H9 (cell line): ENCODE measurements around the gene MRPS6. TPM values are rescaled to one million over a fixed set of nuclear protein-coding genes. Genes with fewer than 3 reads are reported as not detected.

ENCODE experiments used
- DNase-seq: peaks from one replicate; pipeline ENCODE4 v3.0.0-alpha.2; 2017
- H2AFZ ChIP-seq: one replicate; pipeline ENCODE4 v1.6.1; 2013; ENCODE audit warnings: mild to moderate bottlenecking, low read length, control low read depth, moderate library complexity
- H2AK5ac ChIP-seq: 2 replicates; pipeline ENCODE4 v1.6.1; 2013; ENCODE audit warnings: low read length, control low read depth, mixed read lengths; ENCODE audit not compliant: insufficient read length
- H2BK120ac ChIP-seq: one replicate; pipeline ENCODE4 v1.6.1; 2013; ENCODE audit warnings: low read depth, mild to moderate bottlenecking, low read length, control low read depth, inconsistent platforms; ENCODE audit not compliant: poor library complexity, severe bottlenecking
- H2BK12ac ChIP-seq: 2 replicates; pipeline ENCODE4 v1.6.1; 2013; ENCODE audit warnings: low read length, control low read depth, mixed read lengths, low read depth; ENCODE audit not compliant: insufficient read length
- H2BK15ac ChIP-seq: 2 replicates; pipeline ENCODE4 v1.6.1; 2013; ENCODE audit warnings: low read depth, low read length, control low read depth
- H2BK20ac ChIP-seq: one replicate; pipeline ENCODE4 v1.6.1; 2013; ENCODE audit warnings: low read depth, mild to moderate bottlenecking, low read length, control low read depth, inconsistent platforms; ENCODE audit not compliant: poor library complexity, severe bottlenecking
- H2BK5ac ChIP-seq: 2 replicates; pipeline ENCODE4 v1.6.1; 2013; ENCODE audit warnings: low read length, control low read depth, mixed read lengths; ENCODE audit not compliant: insufficient read length
- H3K14ac ChIP-seq: 2 replicates; pipeline ENCODE4 v1.6.1; 2013; ENCODE audit warnings: low read length, control low read depth; ENCODE audit not compliant: insufficient read depth
- H3K18ac ChIP-seq: 2 replicates; pipeline ENCODE4 v1.6.1; 2013; ENCODE audit warnings: low read depth, mild to moderate bottlenecking, mixed read lengths, low read length, control low read depth; ENCODE audit not compliant: insufficient read length
- H3K23ac ChIP-seq: 2 replicates; pipeline ENCODE4 v1.6.1; 2013; ENCODE audit warnings: low read length, control low read depth, mixed read lengths, low read depth; ENCODE audit not compliant: insufficient read length
- H3K23me2 ChIP-seq: 2 replicates; pipeline ENCODE4 v1.6.1; 2013; ENCODE audit warnings: low read depth, mild to moderate bottlenecking, mixed read lengths, low read length, control low read depth; ENCODE audit not compliant: insufficient read length, poor library complexity, severe bottlenecking
- H3K27ac ChIP-seq: 2 replicates; pipeline ENCODE4 v1.5.1; 2013; ENCODE audit warnings: low read length, control low read depth, mixed read lengths, low read depth; ENCODE audit not compliant: insufficient read length
- H3K27me3 ChIP-seq: 2 replicates; pipeline ENCODE4 v1.6.1; 2013; ENCODE audit warnings: low read length, control low read depth, inconsistent platforms; ENCODE audit not compliant: insufficient read depth
- H3K4ac ChIP-seq: 2 replicates; pipeline ENCODE4 v1.6.1; 2013; ENCODE audit warnings: low read depth, mild to moderate bottlenecking, control low read depth, inconsistent platforms, low read length, moderate library complexity
- H3K4me1 ChIP-seq: 2 replicates; pipeline ENCODE4 v1.6.1; 2013; ENCODE audit warnings: low read length, control low read depth, inconsistent platforms; ENCODE audit not compliant: insufficient read depth
- H3K4me2 ChIP-seq: 2 replicates; pipeline ENCODE4 v1.6.1; 2013; ENCODE audit warnings: low read length, control low read depth, mixed read lengths; ENCODE audit not compliant: insufficient read length, insufficient read depth
- H3K56ac ChIP-seq: 2 replicates; pipeline ENCODE4 v1.6.1; 2013; ENCODE audit warnings: low read depth, mild to moderate bottlenecking, mixed read lengths, low read length, control low read depth; ENCODE audit not compliant: insufficient read length
- H3K79me1 ChIP-seq: 2 replicates; pipeline ENCODE4 v1.6.1; 2013; ENCODE audit warnings: low read depth, mild to moderate bottlenecking, moderate library complexity, low read length, control low read depth, inconsistent platforms; ENCODE audit not compliant: insufficient read depth, poor library complexity, severe bottlenecking
- H3K79me2 ChIP-seq: 2 replicates; pipeline ENCODE4 v1.6.1; 2013; ENCODE audit warnings: low read length, control low read depth, inconsistent platforms; ENCODE audit not compliant: insufficient read depth
- H3K9ac ChIP-seq: 2 replicates; pipeline ENCODE4 v1.6.1; 2013; ENCODE audit warnings: low read length, control low read depth, mixed read lengths; ENCODE audit not compliant: insufficient read length; ENCODE audit errors: extremely low read depth
- H3K9me3 ChIP-seq: one replicate; pipeline ENCODE4 v1.6.1; 2013; ENCODE audit warnings: low read depth, low read length, inconsistent platforms; ENCODE audit not compliant: control insufficient read depth
- H3T11ph ChIP-seq: one replicate; pipeline ENCODE4 v1.6.1; 2013; ENCODE audit warnings: mild to moderate bottlenecking, low read length, control low read depth, inconsistent platforms
- H4K20me1 ChIP-seq: one replicate; pipeline ENCODE4 v1.6.1; 2013; ENCODE audit not compliant: control insufficient read depth, insufficient read length, insufficient read depth
- H4K5ac ChIP-seq: 2 replicates; pipeline ENCODE4 v1.6.1; 2013; ENCODE audit warnings: low read depth, mild to moderate bottlenecking, mixed read lengths, low read length, control low read depth; ENCODE audit not compliant: insufficient read length
- H4K8ac ChIP-seq: replicated peaks from 2 replicates; pipeline ENCODE4 v1.6.1; 2013; ENCODE audit warnings: low read length, control low read depth, mixed read lengths, low read depth; ENCODE audit not compliant: insufficient read length
- H4K91ac ChIP-seq: 2 replicates; pipeline ENCODE4 v1.6.1; 2013; ENCODE audit warnings: low read depth, mild to moderate bottlenecking, moderate library complexity, mixed read lengths, low read length, control low read depth; ENCODE audit not compliant: insufficient read length
- H3K27ac Mint-ChIP-seq, 3 experiments: 2 replicates in 2 of 3; 3 replicates in 1 of 3; pipeline ENCODE4 v1.8.0; 2020 to 2021; ENCODE audit warnings: mixed read lengths in 3 of 3, mild to moderate bottlenecking in 1 of 3, moderate library complexity in 1 of 3
- H3K27me3 Mint-ChIP-seq: 2 replicates; pipeline ENCODE4 v1.8.0; 2021; ENCODE audit warnings: low read depth, mild to moderate bottlenecking, moderate library complexity, mixed read lengths
- H3K36me3 Mint-ChIP-seq, 3 experiments: 2 replicates in 2 of 3; 3 replicates in 1 of 3; pipeline ENCODE4 v1.8.0; 2020 to 2021; ENCODE audit warnings: low read depth in 3 of 3, mixed read lengths in 3 of 3; ENCODE audit not compliant: insufficient read depth in 1 of 3
- H3K4me1 Mint-ChIP-seq, 2 experiments: 2 replicates each; pipeline ENCODE4 v1.8.0; 2020; ENCODE audit warnings: mixed read lengths in 2 of 2
- H3K4me3 Mint-ChIP-seq, 2 experiments: 2 replicates in 1 of 2; 3 replicates in 1 of 2; pipeline ENCODE4 v1.8.0; 2020 to 2021; ENCODE audit warnings: mild to moderate bottlenecking in 2 of 2, mixed read lengths in 2 of 2, moderate library complexity in 1 of 2
- H3K9me3 Mint-ChIP-seq, 2 experiments: 2 replicates in 1 of 2; 3 replicates in 1 of 2; pipeline ENCODE4 v1.8.0; 2020; ENCODE audit warnings: mild to moderate bottlenecking in 2 of 2, mixed read lengths in 2 of 2, moderate library complexity in 1 of 2
- CTCF ChIP-seq: fragments of 200-600 bp; sonication (generic); conservative IDR thresholded peaks from 3 replicates; pipeline ENCODE4 v1.8.0; 2021; ENCODE audit warnings: antibody characterized with exemption, mild to moderate bottlenecking
- WGBS: extraction: QIAGEN DNeasy Blood & Tissue Kit; methylation state at CpG from one replicate; pipeline ENCODE4 v1.1.7; 2013; ENCODE audit warnings: missing lambda C conversion rate, low lambda C conversion rate, mixed read lengths; ENCODE audit not compliant: insufficient read length; ENCODE audit errors: extremely low coverage; 5-methylcytosine and 5-hydroxymethylcytosine counted together
- total RNA-seq: library from RNA; stranded (reverse); gene quantifications from 2 replicates; pipeline ENCODE4 v1.2.1, GENCODE V29; 2021

The MRPS6 gene
- total RNA-seq, 1 experiment from 2014 or later: 83.2 TPM

GRCh38 chr21:34083357-34083756 is 10.0 kb downstream of the MRPS6 start:
- peaks cover 39% of the 10 kb centered on the region; the same call in 1 of the 2 replicates for H3K79me2 ChIP-seq
- WGBS: no CpG with 5 or more reads among the region's 3 CpGs
- peak overlapping the region in 1 of 3 experiments; percentile 72; a peak in 2 of 7 replicates for H3K27ac Mint-ChIP-seq

More at GRCh38 chr21:34083357-34083756, 10.0 kb downstream of the MRPS6 start:
- DNase-seq: no peak
- no peak overlapping the region for H3K27ac ChIP-seq
- peaks cover 14% of the 10 kb centered on the region; the same call in 1 of the 2 replicates for H3K4me1 ChIP-seq
- H2BK15ac ChIP-seq: no peak overlapping the region
- Mint-ChIP-seq H3K36me3 (peaks cover 0 to 13% (median 11%) of the 10 kb centered on the region in 3 experiments; a peak in 4 of 7 replicates), H3K4me1 (peaks cover 30 to 47% of the 10 kb centered on the region in 2 experiments), H3K9me3 (no peaks in the 10 kb centered on the region), H3K4me3 (no peak overlapping the region), H3K27me3 (no peaks in the 10 kb centered on the region)
- H4K8ac ChIP-seq: no peak overlapping the region
- H3K23ac ChIP-seq: no peak overlapping the region
- no peak overlapping the region for H3T11ph ChIP-seq
- H3K9me3 ChIP-seq: no peaks in the 10 kb centered on the region
- no peaks in the 10 kb centered on the region for H3K23me2 ChIP-seq
- TF ChIP-seq CTCF: no peak
- no peak overlapping the region for H2BK5ac ChIP-seq
- H3K18ac ChIP-seq: no peak overlapping the region
- no peak overlapping the region for H4K91ac ChIP-seq
- no peak overlapping the region for H2AK5ac ChIP-seq
- no peak overlapping the region for H3K4me2 ChIP-seq
- peaks cover 4% of the 10 kb centered on the region for H3K79me1 ChIP-seq
- H2BK120ac ChIP-seq: no peak overlapping the region
- H4K20me1 ChIP-seq: no peaks in the 10 kb centered on the region
- H3K14ac ChIP-seq: no peak overlapping the region
- H3K56ac ChIP-seq: no peak overlapping the region
- no peak overlapping the region for H4K5ac ChIP-seq
- H3K27me3 ChIP-seq: no peaks in the 10 kb centered on the region
- H2BK20ac ChIP-seq: no peak overlapping the region
- H3K4ac ChIP-seq: no peak overlapping the region
- H2BK12ac ChIP-seq: no peak overlapping the region
- H3K9ac ChIP-seq: no peak overlapping the region
- no peak overlapping the region for H2AFZ ChIP-seq
